Measurements from ENCODE around the gene SUPT3H. TPM values are rescaled to one million over a fixed set of nuclear protein-coding genes. Genes with fewer than 3 reads are reported as not detected.

Gene SUPT3H
- polyA plus RNA-seq, 1 experiment, result 8.7 TPM

- H3K27ac ChIP-seq (ENCODE audit: low read depth, low read length), result no peak overlapping the region
- no peak for DNase-seq (ENCODE audit: low read depth, low spot score)
- no peaks in the 10 kb centered on the region for H3K27me3 ChIP-seq (ENCODE audit: control insufficient read depth, insufficient read depth, low read length)
- no peak for TF ChIP-seq CTCF (IDR thresholded peaks at IDR 0.05; ENCODE audit: low read depth, low read length)
- CTCF ChIA-PET, result no interaction called here
- POLR2A ChIA-PET, result no interaction called here
- no peaks in the 10 kb centered on the region for H3K9me3 ChIP-seq (ENCODE audit: control insufficient read depth, insufficient read depth, low read length)
- H3K4me3 ChIP-seq (ENCODE audit: low read depth, low read length), result no peak overlapping the region
These were observed 259.0 kb downstream of the SUPT3H start for GRCh38 chr6:45118754-45119153.

GRCh38 chr6:45116714-45117410, 260.9 kb downstream of the SUPT3H start:
- no peaks in the 10 kb centered on the region for H3K27me3 ChIP-seq (ENCODE audit: control insufficient read depth, insufficient read depth, low read length)

GRCh38 chr6:45115696-45116095, 262.0 kb downstream of the SUPT3H start:
- no peak for DNase-seq (ENCODE audit: low read depth, low spot score)
- ChIA-PET CTCF (no interaction called here), POLR2A (no interaction called here)
- no peak overlapping the region for H3K4me3 ChIP-seq (ENCODE audit: low read depth, low read length)
- no peaks in the 10 kb centered on the region for H3K27me3 ChIP-seq (ENCODE audit: control insufficient read depth, insufficient read depth, low read length)
- H3K27ac ChIP-seq (ENCODE audit: low read depth, low read length), result no peak overlapping the region
- H3K9me3 ChIP-seq (ENCODE audit: control insufficient read depth, insufficient read depth, low read length), result no peaks in the 10 kb centered on the region
- no peak for TF ChIP-seq CTCF (IDR thresholded peaks at IDR 0.05; ENCODE audit: low read depth, low read length)

More at GRCh38 chr6:45116714-45117410, 260.9 kb downstream of the SUPT3H start:
- no peak overlapping the region for H3K4me3 ChIP-seq (ENCODE audit: low read depth, low read length)
- DNase-seq (ENCODE audit: low read depth, low spot score), result peak; percentile 18
- H3K27ac ChIP-seq (ENCODE audit: low read depth, low read length), result no peak overlapping the region
- ChIA-PET CTCF (interaction anchor here (0.6 kb wide), 1 partner anchor 31 kb away, joined by 3 read pairs; no protein-coding TSS in a partner anchor), POLR2A (no interaction called here)
- H3K9me3 ChIP-seq (ENCODE audit: control insufficient read depth, insufficient read depth, low read length), result no peaks in the 10 kb centered on the region
- TF ChIP-seq CTCF (IDR thresholded peaks at IDR 0.05; ENCODE audit: low read depth, low read length), result no peak

- H3K27me3 ChIP-seq (ENCODE audit: control insufficient read depth, insufficient read depth, low read length), result no peaks in the 10 kb centered on the region
- ChIA-PET POLR2A (no interaction called here), CTCF (no interaction called here)
- H3K9me3 ChIP-seq (ENCODE audit: control insufficient read depth, insufficient read depth, low read length), result no peaks in the 10 kb centered on the region
- no peak overlapping the region for H3K27ac ChIP-seq (ENCODE audit: low read depth, low read length)
- no peak for DNase-seq (ENCODE audit: low read depth, low spot score)
- H3K4me3 ChIP-seq (ENCODE audit: low read depth, low read length), result no peak overlapping the region
- no peak for TF ChIP-seq CTCF (IDR thresholded peaks at IDR 0.05; ENCODE audit: low read depth, low read length)
These were observed 265.0 kb downstream of the SUPT3H start for GRCh38 chr6:45112711-45113110.

- H3K27me3 ChIP-seq (ENCODE audit: control insufficient read depth, insufficient read depth, low read length), result no peaks in the 10 kb centered on the region
- H3K27ac ChIP-seq (ENCODE audit: low read depth, low read length), result no peak overlapping the region
- no peak overlapping the region for H3K4me3 ChIP-seq (ENCODE audit: low read depth, low read length)
- ChIA-PET POLR2A (no interaction called here), CTCF (no interaction called here)
- no peaks in the 10 kb centered on the region for H3K9me3 ChIP-seq (ENCODE audit: control insufficient read depth, insufficient read depth, low read length)
- no peak for DNase-seq (ENCODE audit: low read depth, low spot score)
- no peak for TF ChIP-seq CTCF (IDR thresholded peaks at IDR 0.05; ENCODE audit: low read depth, low read length)
These were observed 268.2 kb downstream of the SUPT3H start for GRCh38 chr6:45109551-45109950.

Data from AG04450 (cell line).